Gastroesophageal sphincter (tissue), 3 donors: ENCODE data around the gene UCKL1.

Source experiments
- POLR2AphosphoS5 ChIP-seq: sonication (generic); formaldehyde crosslinking; IDR thresholded peaks from one replicate; pipeline ENCODE4 v1.6.1; 2017; ENCODE audit warnings: antibody characterized with exemption
- TF ChIP-seq, protein P1 (sequence below), 4 experiments: fragments of 200-600 bp in 2 of 4; fragments of 450-650 bp in 2 of 4; sonication (generic) in 1 of 4; IDR thresholded peaks; one replicate each; pipeline ENCODE4 v1.5.1; 2017 to 2019; ENCODE audit warnings: antibody characterized with exemption in 4 of 4, mild to moderate bottlenecking in 2 of 4, moderate library complexity in 2 of 4

GRCh38 chr20:63959699-63960075 lies 3.5 kb upstream of the UCKL1 start:
- TF ChIP-seq, protein P1, sequence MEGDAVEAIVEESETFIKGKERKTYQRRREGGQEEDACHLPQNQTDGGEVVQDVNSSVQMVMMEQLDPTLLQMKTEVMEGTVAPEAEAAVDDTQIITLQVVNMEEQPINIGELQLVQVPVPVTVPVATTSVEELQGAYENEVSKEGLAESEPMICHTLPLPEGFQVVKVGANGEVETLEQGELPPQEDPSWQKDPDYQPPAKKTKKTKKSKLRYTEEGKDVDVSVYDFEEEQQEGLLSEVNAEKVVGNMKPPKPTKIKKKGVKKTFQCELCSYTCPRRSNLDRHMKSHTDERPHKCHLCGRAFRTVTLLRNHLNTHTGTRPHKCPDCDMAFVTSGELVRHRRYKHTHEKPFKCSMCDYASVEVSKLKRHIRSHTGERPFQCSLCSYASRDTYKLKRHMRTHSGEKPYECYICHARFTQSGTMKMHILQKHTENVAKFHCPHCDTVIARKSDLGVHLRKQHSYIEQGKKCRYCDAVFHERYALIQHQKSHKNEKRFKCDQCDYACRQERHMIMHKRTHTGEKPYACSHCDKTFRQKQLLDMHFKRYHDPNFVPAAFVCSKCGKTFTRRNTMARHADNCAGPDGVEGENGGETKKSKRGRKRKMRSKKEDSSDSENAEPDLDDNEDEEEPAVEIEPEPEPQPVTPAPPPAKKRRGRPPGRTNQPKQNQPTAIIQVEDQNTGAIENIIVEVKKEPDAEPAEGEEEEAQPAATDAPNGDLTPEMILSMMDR (IDR thresholded peaks at IDR 0.05) = no peak
- TF ChIP-seq POLR2AphosphoS5 = no peak
